Measurements from ENCODE around the gene KRTAP6-1. TPM values are rescaled to one million over a fixed set of nuclear protein-coding genes. Genes with fewer than 3 reads are reported as not detected.

Gene KRTAP6-1
- total and polyA plus RNA-seq, 3 experiments from 2014 or later, result not detected

DNA sequence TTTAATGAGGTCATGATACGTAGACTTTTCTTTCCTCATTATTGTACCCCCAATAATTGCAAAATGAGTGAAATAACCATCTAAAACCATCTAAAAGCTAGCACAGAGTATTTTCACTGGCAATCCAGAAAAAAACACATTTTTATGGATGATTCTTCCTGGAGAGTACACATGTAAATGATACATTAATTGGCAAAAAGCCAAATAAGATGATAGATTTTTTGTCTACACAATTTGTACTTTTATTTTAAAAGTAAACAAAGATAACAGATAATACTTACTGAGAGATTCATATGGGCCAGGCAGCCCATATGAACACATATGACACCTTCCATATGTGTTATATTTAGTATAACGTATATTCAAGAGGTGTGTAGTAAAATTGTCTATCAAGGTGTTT, 50.1 kb downstream of the KRTAP6-1 start:
- H3K27ac ChIP-seq (ENCODE audit: low read depth, low read length), result no peak overlapping the region
- H3K4me3 ChIP-seq (ENCODE audit: low read length), result no peak overlapping the region
- no peak for DNase-seq
- no peak overlapping the region for H3K4me3 Mint-ChIP-seq
- CTCF ChIA-PET, result no interaction called here
- no peaks in the 10 kb centered on the region for H3K9me3 ChIP-seq (ENCODE audit: low read length)
- no peaks in the 10 kb centered on the region for H3K36me3 Mint-ChIP-seq
- H3K27ac Mint-ChIP-seq, result no peak overlapping the region
- peaks cover 0 to 1% of the 10 kb centered on the region in 2 donors for H3K27me3 Mint-ChIP-seq
- POLR2A ChIA-PET, result no interaction called here
- no peaks in the 10 kb centered on the region for H3K27me3 ChIP-seq (ENCODE audit: insufficient read depth, low read length, poor library complexity, severe bottlenecking)
- H3K9me3 Mint-ChIP-seq, result peaks cover 0 to 5% (median 0%) of the 10 kb centered on the region in 5 donors
- no peaks in the 10 kb centered on the region for H3K4me1 ChIP-seq (ENCODE audit: insufficient read depth, low read length)
- H3K4me1 Mint-ChIP-seq, result no peaks in the 10 kb centered on the region
- no peaks in the 10 kb centered on the region for H3K36me3 ChIP-seq (ENCODE audit: insufficient read depth, low read length)

Other genes with a start within 250 kb of the KRTAP6-1 start
- gene KRTAP13-2, start 241.7 kb downstream of the KRTAP6-1 start, total RNA-seq, result not detected
- gene KRTAP13-2, start 241.7 kb downstream of the KRTAP6-1 start, polyA plus RNA-seq, result not detected
- not detected for gene KRTAP13-1, start 217.9 kb downstream of the KRTAP6-1 start, total RNA-seq
- not detected for gene KRTAP13-1, start 217.9 kb downstream of the KRTAP6-1 start, polyA plus RNA-seq
- gene KRTAP13-3, start 188.0 kb downstream of the KRTAP6-1 start, total RNA-seq, result not detected
- not detected for gene KRTAP13-3, start 188.0 kb downstream of the KRTAP6-1 start, polyA plus RNA-seq
- gene KRTAP13-4, start 183.7 kb downstream of the KRTAP6-1 start, total RNA-seq, result not detected
- gene KRTAP13-4, start 183.7 kb downstream of the KRTAP6-1 start, polyA plus RNA-seq, result not detected
- gene KRTAP15-1, start 173.7 kb downstream of the KRTAP6-1 start, total RNA-seq, result not detected
- not detected for gene KRTAP15-1, start 173.7 kb downstream of the KRTAP6-1 start, polyA plus RNA-seq
- gene KRTAP19-1, start 133.6 kb downstream of the KRTAP6-1 start, total RNA-seq, result not detected
- not detected for gene KRTAP19-1, start 133.6 kb downstream of the KRTAP6-1 start, polyA plus RNA-seq
- gene KRTAP19-2, start 126.5 kb downstream of the KRTAP6-1 start, total RNA-seq, result not detected
- gene KRTAP19-2, start 126.5 kb downstream of the KRTAP6-1 start, polyA plus RNA-seq, result not detected
- not detected for gene KRTAP19-3, start 121.9 kb downstream of the KRTAP6-1 start, total RNA-seq
- gene KRTAP19-3, start 121.9 kb downstream of the KRTAP6-1 start, polyA plus RNA-seq, result not detected
- not detected for gene KRTAP19-4, start 116.8 kb downstream of the KRTAP6-1 start, total RNA-seq
- not detected for gene KRTAP19-4, start 116.8 kb downstream of the KRTAP6-1 start, polyA plus RNA-seq
- not detected for gene KRTAP19-5, start 111.8 kb downstream of the KRTAP6-1 start, total RNA-seq
- gene KRTAP19-5, start 111.8 kb downstream of the KRTAP6-1 start, polyA plus RNA-seq, result not detected
- gene KRTAP19-6, start 72.1 kb downstream of the KRTAP6-1 start, total RNA-seq, result not detected
- gene KRTAP19-6, start 72.1 kb downstream of the KRTAP6-1 start, polyA plus RNA-seq, result not detected
- gene KRTAP19-7, start 52.6 kb downstream of the KRTAP6-1 start, total RNA-seq, result not detected
- not detected for gene KRTAP19-7, start 52.6 kb downstream of the KRTAP6-1 start, polyA plus RNA-seq
- not detected for gene KRTAP22-2, start 23.5 kb downstream of the KRTAP6-1 start, total RNA-seq
- gene KRTAP22-2, start 23.5 kb downstream of the KRTAP6-1 start, polyA plus RNA-seq, result not detected
- gene KRTAP6-3, start 21.5 kb downstream of the KRTAP6-1 start, total RNA-seq, result not detected
- gene KRTAP6-3, start 21.5 kb downstream of the KRTAP6-1 start, polyA plus RNA-seq, result not detected
- not detected for gene KRTAP6-2, start 15.0 kb downstream of the KRTAP6-1 start, total RNA-seq
- not detected for gene KRTAP6-2, start 15.0 kb downstream of the KRTAP6-1 start, polyA plus RNA-seq
- gene KRTAP22-1, start 12.8 kb downstream of the KRTAP6-1 start, total RNA-seq, result not detected
- not detected for gene KRTAP22-1, start 12.8 kb downstream of the KRTAP6-1 start, polyA plus RNA-seq
- not detected for gene KRTAP20-1, start 2.5 kb upstream of the KRTAP6-1 start, total RNA-seq
- not detected for gene KRTAP20-1, start 2.5 kb upstream of the KRTAP6-1 start, polyA plus RNA-seq
- gene KRTAP20-4, start 6.7 kb upstream of the KRTAP6-1 start, total RNA-seq, result not detected
- not detected for gene KRTAP20-4, start 6.7 kb upstream of the KRTAP6-1 start, polyA plus RNA-seq
- gene KRTAP20-2, start 21.3 kb upstream of the KRTAP6-1 start, total RNA-seq, result not detected
- not detected for gene KRTAP20-2, start 21.3 kb upstream of the KRTAP6-1 start, polyA plus RNA-seq
- not detected for gene KRTAP20-3, start 28.9 kb upstream of the KRTAP6-1 start, total RNA-seq
- gene KRTAP20-3, start 28.9 kb upstream of the KRTAP6-1 start, polyA plus RNA-seq, result not detected
- not detected for gene KRTAP21-3, start 104.8 kb upstream of the KRTAP6-1 start, total RNA-seq
- gene KRTAP21-3, start 104.8 kb upstream of the KRTAP6-1 start, polyA plus RNA-seq, result not detected
- not detected for gene KRTAP21-2, start 133.3 kb upstream of the KRTAP6-1 start, total RNA-seq
- gene KRTAP21-2, start 133.3 kb upstream of the KRTAP6-1 start, polyA plus RNA-seq, result not detected
- not detected for gene KRTAP21-1, start 141.5 kb upstream of the KRTAP6-1 start, total RNA-seq
- gene KRTAP21-1, start 141.5 kb upstream of the KRTAP6-1 start, polyA plus RNA-seq, result not detected
- not detected for gene KRTAP8-1, start 199.3 kb upstream of the KRTAP6-1 start, total RNA-seq
- gene KRTAP8-1, start 199.3 kb upstream of the KRTAP6-1 start, polyA plus RNA-seq, result not detected
- not detected for gene KRTAP7-1, start 215.8 kb upstream of the KRTAP6-1 start, total RNA-seq
- not detected for gene KRTAP7-1, start 215.8 kb upstream of the KRTAP6-1 start, polyA plus RNA-seq

Data from CD8-positive, alpha-beta memory T cell (primary cell).